ENCODE measurements around the gene COG7.

The COG7 gene

DNA sequence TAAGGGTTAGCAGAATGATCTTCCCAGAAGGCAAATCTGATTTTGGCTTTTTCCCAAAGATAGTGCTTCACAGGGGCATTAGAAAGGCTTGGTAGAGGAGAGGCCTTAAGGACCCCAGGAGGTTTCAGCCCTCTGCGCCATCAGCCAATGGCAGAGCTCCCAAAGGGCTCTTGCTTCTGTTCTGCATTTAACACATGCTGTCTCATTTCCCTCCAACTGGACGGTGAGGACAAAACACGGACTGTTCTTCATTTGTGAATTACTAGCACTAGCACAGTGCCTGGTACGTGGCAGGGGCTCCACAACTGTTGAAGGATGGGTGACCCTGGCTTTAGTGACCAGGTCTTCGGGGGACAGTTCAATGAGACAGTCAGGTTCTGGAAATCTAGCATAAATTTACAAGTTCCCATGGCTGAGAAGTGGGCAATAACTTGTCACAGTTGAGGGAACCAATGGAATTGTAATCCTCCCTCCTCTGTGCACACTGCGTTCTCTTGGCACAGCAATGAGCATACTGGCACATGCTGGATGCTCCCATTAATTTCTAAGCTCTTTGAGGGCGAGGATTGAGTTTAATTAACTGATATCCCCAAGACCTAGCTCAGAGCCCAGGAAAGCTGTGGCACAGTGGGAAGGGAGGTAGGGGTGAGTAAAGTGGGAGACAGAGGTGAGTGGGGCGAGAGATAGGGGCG lies 45.4 kb downstream of the COG7 start:
- TF ChIP-seq, protein P1, sequence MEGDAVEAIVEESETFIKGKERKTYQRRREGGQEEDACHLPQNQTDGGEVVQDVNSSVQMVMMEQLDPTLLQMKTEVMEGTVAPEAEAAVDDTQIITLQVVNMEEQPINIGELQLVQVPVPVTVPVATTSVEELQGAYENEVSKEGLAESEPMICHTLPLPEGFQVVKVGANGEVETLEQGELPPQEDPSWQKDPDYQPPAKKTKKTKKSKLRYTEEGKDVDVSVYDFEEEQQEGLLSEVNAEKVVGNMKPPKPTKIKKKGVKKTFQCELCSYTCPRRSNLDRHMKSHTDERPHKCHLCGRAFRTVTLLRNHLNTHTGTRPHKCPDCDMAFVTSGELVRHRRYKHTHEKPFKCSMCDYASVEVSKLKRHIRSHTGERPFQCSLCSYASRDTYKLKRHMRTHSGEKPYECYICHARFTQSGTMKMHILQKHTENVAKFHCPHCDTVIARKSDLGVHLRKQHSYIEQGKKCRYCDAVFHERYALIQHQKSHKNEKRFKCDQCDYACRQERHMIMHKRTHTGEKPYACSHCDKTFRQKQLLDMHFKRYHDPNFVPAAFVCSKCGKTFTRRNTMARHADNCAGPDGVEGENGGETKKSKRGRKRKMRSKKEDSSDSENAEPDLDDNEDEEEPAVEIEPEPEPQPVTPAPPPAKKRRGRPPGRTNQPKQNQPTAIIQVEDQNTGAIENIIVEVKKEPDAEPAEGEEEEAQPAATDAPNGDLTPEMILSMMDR (IDR thresholded peaks at IDR 0.05), result no peak

DNA sequence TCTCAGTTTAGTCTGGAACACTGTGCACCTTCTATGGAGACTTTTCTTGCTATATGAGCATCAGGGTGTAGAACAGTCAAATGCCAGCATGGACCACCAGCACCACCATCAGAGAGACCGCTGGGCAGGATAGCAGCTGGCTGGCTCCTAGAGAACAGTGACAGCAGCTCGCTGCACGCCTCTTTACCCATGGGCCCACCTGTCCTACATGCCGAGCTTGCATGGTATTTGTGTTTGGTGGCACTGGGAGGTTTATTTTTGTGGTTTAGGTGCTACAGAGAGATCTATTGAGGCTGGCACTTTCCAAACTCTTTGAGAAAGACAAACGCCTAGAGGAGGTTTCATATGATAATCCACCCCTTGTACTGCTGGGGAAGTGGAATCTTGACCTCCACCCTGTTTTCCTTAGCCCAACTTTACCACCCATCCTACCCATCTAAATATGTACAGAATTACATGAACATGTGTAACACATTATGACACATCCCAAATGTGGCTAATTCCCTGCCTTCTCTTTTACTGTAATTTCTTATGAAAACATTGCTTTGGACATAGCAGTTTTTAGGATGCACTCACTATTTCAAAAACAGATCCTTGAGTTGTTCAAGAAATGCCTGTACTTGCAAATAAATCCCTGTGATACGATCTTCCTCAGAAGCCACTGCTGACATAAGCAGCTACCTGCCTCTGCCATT lies 46.3 kb downstream of the COG7 start:
- TF ChIP-seq, protein P1 (IDR thresholded peaks at IDR 0.05), result no peak

DNA sequence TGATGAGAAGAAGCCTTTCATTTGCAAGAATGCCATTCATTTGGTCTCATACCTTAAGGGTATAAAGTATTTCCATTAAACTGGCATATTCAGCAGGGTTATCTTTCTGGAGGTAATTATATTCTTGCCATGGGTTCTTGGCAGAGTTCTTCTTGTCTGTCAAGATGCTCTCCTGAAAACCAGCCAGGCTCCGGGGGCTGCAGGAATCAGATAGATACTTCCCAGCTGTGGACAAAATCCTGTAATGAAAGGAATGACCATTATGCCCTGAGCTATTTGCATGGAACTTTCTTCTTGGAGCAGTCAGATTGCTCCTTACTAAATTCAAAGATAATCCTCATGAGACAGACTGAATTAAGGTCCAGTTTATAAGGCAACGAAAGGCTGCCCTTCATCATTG lies 47.0 kb downstream of the COG7 start:
- TF ChIP-seq, protein P1 (IDR thresholded peaks at IDR 0.05), result no peak

- TF ChIP-seq, protein P1 (IDR thresholded peaks at IDR 0.05), result no peak
Measured at GRCh38 chr16:23403547-23403946, 49.4 kb downstream of the COG7 start.

GRCh38 chr16:23402100-23402499 lies 50.9 kb downstream of the COG7 start:
- TF ChIP-seq, protein P1 (IDR thresholded peaks at IDR 0.05), result no peak

- TF ChIP-seq, protein P1 (IDR thresholded peaks at IDR 0.05), result no peak
Measured at GRCh38 chr16:23401139-23401538, 51.9 kb downstream of the COG7 start.

GRCh38 chr16:23398987-23399805 lies 53.8 kb downstream of the COG7 start:
- TF ChIP-seq, protein P1 (IDR thresholded peaks at IDR 0.05), result no peak
